HUES6 (cell line): ENCODE results near the gene IFIH1.

ENCODE experiments used
- H3K27ac ChIP-seq: 2 replicates; pipeline ENCODE4 v1.7.0; 2013; ENCODE audit warnings: low read depth, mild to moderate bottlenecking, low read length, inconsistent platforms
- H3K27me3 ChIP-seq: 2 replicates; pipeline ENCODE4 v1.6.1; 2013; ENCODE audit warnings: low read length; ENCODE audit not compliant: control insufficient read depth, insufficient read depth
- H3K36me3 ChIP-seq: 2 replicates; pipeline ENCODE4 v1.6.1; 2013; ENCODE audit warnings: low read length; ENCODE audit not compliant: control insufficient read depth, insufficient read depth
- H3K4me1 ChIP-seq: 2 replicates; pipeline ENCODE4 v1.6.1; 2013; ENCODE audit warnings: low read length; ENCODE audit not compliant: control insufficient read depth, insufficient read depth
- H3K4me3 ChIP-seq: 2 replicates; pipeline ENCODE4 v1.5.1; 2013; ENCODE audit warnings: low read depth, low read length
- H3K9ac ChIP-seq: one replicate; pipeline ENCODE4 v1.6.1; 2013; ENCODE audit warnings: mild to moderate bottlenecking, low read length
- H3K9me3 ChIP-seq: 2 replicates; pipeline ENCODE4 v1.6.1; 2013; ENCODE audit warnings: low read depth, low read length; ENCODE audit not compliant: control insufficient read depth, insufficient read depth

The IFIH1 gene

DNA sequence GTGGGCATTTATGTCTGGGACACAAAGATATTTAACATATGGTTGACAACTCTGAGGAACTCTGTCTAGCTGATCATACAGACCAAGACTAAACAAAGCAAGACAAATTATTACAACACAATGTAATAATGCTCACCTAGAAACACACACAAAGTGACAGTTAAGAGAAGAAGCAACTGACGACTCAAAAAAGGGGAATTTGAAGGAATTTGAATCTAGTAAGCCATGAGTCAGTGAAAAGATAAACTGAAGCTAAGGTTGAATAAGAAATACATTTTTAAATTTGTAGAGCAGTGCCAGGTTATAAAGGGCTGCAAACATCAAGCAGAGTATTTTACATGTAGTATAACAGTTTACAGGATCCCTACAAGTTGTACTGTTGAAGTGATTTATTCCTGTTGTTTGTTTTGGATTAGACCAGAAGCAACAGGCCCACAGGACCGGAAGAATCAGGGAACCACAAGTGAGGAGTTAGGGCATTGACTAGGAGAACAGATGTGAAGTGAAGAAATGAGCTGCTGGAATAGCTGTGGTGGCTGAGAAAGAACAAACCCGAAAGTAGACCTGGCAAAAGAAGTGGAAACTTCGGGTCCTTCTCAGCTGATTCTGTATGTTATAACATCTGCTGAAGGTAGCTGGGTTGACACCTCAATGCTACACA lies 35.6 kb downstream of the IFIH1 start:
- Histone ChIP-seq H3K4me1 (no peaks in the 10 kb centered on the region), H3K9ac (no peak overlapping the region), H3K4me3 (no peak overlapping the region), H3K9me3 (no peaks in the 10 kb centered on the region), H3K27me3 (no peaks in the 10 kb centered on the region), H3K36me3 (no peaks in the 10 kb centered on the region), H3K27ac (no peak overlapping the region)

DNA sequence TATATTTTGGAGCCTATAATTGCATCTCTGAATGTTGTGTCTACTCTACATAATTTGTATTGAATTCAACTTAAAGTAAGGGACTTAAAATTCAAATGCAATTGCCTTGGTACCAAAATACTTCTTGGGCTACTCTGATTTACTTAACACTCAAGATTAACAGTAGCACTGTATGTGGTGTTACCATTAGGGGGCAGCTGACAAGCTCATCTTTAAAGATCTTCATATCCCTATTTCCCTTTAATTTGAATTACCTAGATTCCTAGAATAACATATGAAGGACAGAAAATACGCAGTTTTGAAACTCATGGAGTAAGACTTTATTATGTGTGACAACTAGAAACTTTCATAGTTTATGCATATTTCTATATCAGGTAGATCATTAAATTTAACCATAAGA lies 37.8 kb downstream of the IFIH1 start:
- H3K9me3 ChIP-seq: no peaks in the 10 kb centered on the region
- no peaks in the 10 kb centered on the region for H3K36me3 ChIP-seq
- H3K27ac ChIP-seq: no peak overlapping the region
- H3K27me3 ChIP-seq: no peaks in the 10 kb centered on the region
- no peaks in the 10 kb centered on the region for H3K4me1 ChIP-seq
- H3K9ac ChIP-seq: no peak overlapping the region
- no peak overlapping the region for H3K4me3 ChIP-seq

GRCh38 chr2:162277381-162277780 lies 41.1 kb downstream of the IFIH1 start:
- no peaks in the 10 kb centered on the region for H3K36me3 ChIP-seq

DNA sequence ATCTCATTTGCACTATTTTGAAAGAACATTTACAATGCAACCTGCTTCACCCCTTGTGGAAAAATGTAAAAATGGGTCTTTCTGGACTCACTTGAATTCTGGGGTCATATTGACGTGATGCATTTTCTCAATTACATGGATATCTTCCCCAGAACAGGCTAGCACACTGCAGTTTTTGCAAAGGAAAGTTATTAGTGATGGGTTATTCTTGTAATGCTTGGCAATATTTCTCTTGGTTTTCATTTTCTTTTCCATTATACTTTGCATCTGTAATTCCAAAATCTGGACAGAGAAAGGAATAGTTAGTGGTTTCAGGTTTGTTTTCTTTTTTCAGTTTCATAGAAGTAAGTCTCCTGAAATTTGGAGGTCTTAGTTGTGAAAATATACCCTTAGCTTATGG lies 50.5 kb downstream of the IFIH1 start:
- Histone ChIP-seq H3K9ac (no peak overlapping the region), H3K4me3 (no peak overlapping the region), H3K27ac (no peak overlapping the region), H3K27me3 (no peaks in the 10 kb centered on the region), H3K36me3 (no peaks in the 10 kb centered on the region), H3K4me1 (no peaks in the 10 kb centered on the region), H3K9me3 (no peaks in the 10 kb centered on the region)

More at GRCh38 chr2:162277381-162277780, 41.1 kb downstream of the IFIH1 start:
- Histone ChIP-seq H3K27me3 (no peaks in the 10 kb centered on the region), H3K27ac (no peak overlapping the region), H3K4me1 (no peaks in the 10 kb centered on the region), H3K4me3 (no peak overlapping the region), H3K9me3 (no peaks in the 10 kb centered on the region), H3K9ac (no peak overlapping the region)

GRCh38 chr2:162267496-162267895 lies 51.0 kb downstream of the IFIH1 start:
- no peaks in the 10 kb centered on the region for H3K9me3 ChIP-seq
- no peaks in the 10 kb centered on the region for H3K4me1 ChIP-seq
- no peak overlapping the region for H3K4me3 ChIP-seq
- H3K9ac ChIP-seq: no peak overlapping the region
- H3K27me3 ChIP-seq: no peaks in the 10 kb centered on the region
- no peaks in the 10 kb centered on the region for H3K36me3 ChIP-seq
- H3K27ac ChIP-seq: no peak overlapping the region

DNA sequence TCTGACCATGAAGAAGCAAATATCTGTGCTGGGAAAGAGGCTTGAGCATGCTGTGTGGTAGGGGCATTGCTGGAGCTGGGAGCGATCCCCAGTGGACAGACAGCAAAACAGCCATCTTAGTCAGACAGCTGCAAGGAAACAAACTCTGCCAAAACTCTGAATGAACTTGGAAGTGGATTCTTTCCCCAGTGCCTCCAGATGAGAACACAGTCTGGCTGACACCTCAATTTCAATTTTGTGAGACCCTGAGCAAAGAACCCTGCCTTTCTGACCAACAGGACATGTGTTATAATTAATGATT lies 52.1 kb downstream of the IFIH1 start:
- Histone ChIP-seq H3K4me1 (no peaks in the 10 kb centered on the region), H3K27ac (no peak overlapping the region), H3K9me3 (no peaks in the 10 kb centered on the region), H3K27me3 (no peaks in the 10 kb centered on the region), H3K36me3 (no peaks in the 10 kb centered on the region), H3K9ac (no peak overlapping the region), H3K4me3 (no peak overlapping the region)

DNA sequence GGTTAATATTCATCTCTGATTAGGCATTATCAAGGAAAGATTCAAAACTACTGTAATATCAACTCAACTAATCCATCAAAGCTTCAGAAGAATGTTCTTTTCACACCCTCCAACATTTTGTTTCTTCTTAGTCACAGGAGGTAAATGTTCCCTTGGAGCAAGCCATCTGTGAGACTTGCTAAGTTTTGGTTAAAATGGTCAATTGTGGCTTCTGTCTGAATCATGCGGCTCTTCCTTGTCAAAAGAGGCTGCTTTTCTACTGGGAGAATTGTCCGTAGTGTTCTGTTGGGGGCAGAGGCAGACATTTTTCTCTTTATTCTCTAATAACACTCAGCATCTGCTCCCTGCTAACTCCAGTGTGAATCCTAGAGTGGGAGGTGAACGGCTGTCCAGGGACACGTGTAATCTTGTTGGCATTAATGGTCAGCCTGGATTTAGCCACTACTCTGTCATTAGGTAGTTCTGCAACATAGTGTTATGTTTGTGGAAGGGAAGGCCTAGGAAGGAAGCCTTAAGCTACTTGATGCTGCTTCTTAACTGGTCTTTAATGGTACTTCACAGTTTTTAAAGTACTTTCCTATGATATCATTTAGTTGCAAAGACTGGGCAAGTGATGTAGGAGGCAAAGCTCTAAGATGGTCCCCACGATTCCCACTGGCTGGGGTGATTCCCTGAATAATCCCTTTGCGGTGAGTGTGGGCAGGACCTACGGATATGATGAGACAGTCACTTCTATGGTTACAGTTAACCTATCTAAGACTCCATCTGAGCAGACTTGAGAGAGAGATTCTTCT lies 52.6 kb downstream of the IFIH1 start:
- H3K9me3 ChIP-seq: no peaks in the 10 kb centered on the region
- no peak overlapping the region for H3K4me3 ChIP-seq
- no peak overlapping the region for H3K9ac ChIP-seq
- H3K27ac ChIP-seq: no peak overlapping the region
- no peaks in the 10 kb centered on the region for H3K27me3 ChIP-seq
- H3K36me3 ChIP-seq: no peaks in the 10 kb centered on the region
- no peaks in the 10 kb centered on the region for H3K4me1 ChIP-seq

- H3K27ac ChIP-seq: no peak overlapping the region
Observed at GRCh38 chr2:162261032-162261945, 57.2 kb downstream of the IFIH1 start.

GRCh38 chr2:162258686-162259085 lies 59.8 kb downstream of the IFIH1 start:
- H3K9me3 ChIP-seq: 0 out of 2 replicates have a peak, but pooled peaks cover 4% of the 10 kb centered on the region
- no peaks in the 10 kb centered on the region for H3K4me1 ChIP-seq
- H3K4me3 ChIP-seq: no peak overlapping the region
- no peaks in the 10 kb centered on the region for H3K36me3 ChIP-seq
- no peaks in the 10 kb centered on the region for H3K27me3 ChIP-seq
- H3K9ac ChIP-seq: no peak overlapping the region
- no peak overlapping the region for H3K27ac ChIP-seq

More at GRCh38 chr2:162261032-162261945, 57.2 kb downstream of the IFIH1 start:
- Histone ChIP-seq H3K9ac (no peak overlapping the region), H3K27me3 (no peaks in the 10 kb centered on the region), H3K9me3 (no peaks in the 10 kb centered on the region), H3K4me1 (no peaks in the 10 kb centered on the region), H3K36me3 (no peaks in the 10 kb centered on the region), H3K4me3 (no peak overlapping the region)

DNA sequence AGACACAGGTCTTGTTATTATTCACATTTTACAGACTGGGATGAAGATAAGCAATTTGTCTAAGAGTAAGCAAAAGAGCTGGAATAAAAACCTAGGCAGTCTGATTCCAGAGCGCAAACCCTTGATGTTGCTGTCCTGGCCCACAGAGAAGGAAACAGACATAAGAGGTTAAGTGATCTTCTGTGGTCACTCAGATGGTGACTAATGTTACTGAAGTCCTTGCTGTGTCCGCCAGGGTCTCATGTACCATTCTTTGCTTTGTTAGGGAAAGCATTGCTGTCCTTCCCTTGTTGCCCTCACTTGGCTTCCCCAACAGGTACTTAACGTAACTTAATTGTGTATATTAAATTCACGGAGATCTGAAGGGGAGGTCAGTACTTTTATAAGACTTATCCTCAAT lies 60.3 kb downstream of the IFIH1 start:
- Histone ChIP-seq H3K27ac (no peak overlapping the region), H3K4me1 (no peaks in the 10 kb centered on the region), H3K9ac (no peak overlapping the region), H3K36me3 (no peaks in the 10 kb centered on the region), H3K4me3 (no peak overlapping the region), H3K9me3 (0 out of 2 replicates have a peak, but pooled peaks cover 4% of the 10 kb centered on the region), H3K27me3 (no peaks in the 10 kb centered on the region)

- Histone ChIP-seq H3K4me1 (no peaks in the 10 kb centered on the region), H3K27ac (no peak overlapping the region), H3K9ac (no peak overlapping the region), H3K4me3 (no peak overlapping the region), H3K36me3 (no peaks in the 10 kb centered on the region), H3K9me3 (0 out of 2 replicates have a peak, but pooled peaks cover 4% of the 10 kb centered on the region), H3K27me3 (no peaks in the 10 kb centered on the region)
Observed at GRCh38 chr2:162257425-162257824, 61.1 kb downstream of the IFIH1 start.
